AML-193 (cell line): ENCODE results near the gene TAPT1.

ENCODE experiments used
- DNase-seq, 2 experiments: peaks; one replicate each; lab custom pipeline; 2025; lab: John Stamatoyannopoulos, UW

TAPT1 gene

GRCh38 chr4:16245241-16245640, 19.0 kb upstream of the TAPT1 start:
- no peak for DNase-seq

- no peak for DNase-seq
Measured at GRCh38 chr4:16243285-16243684, 17.0 kb upstream of the TAPT1 start.

- no peak for DNase-seq
Measured at GRCh38 chr4:16240300-16240699, 14.0 kb upstream of the TAPT1 start.

GRCh38 chr4:16239086-16239485, 12.8 kb upstream of the TAPT1 start:
- DNase-seq = no peak

- no peak for DNase-seq
Measured at GRCh38 chr4:16238327-16238726, 12.1 kb upstream of the TAPT1 start.

- DNase-seq = peak; percentile 96 to 97
Measured at GRCh38 chr4:16237715-16238114, 11.4 kb upstream of the TAPT1 start.

GRCh38 chr4:16236402-16237023, 10.2 kb upstream of the TAPT1 start:
- DNase-seq = no peak

- no peak for DNase-seq
Measured at GRCh38 chr4:16235209-16235608, 8.9 kb upstream of the TAPT1 start.

GRCh38 chr4:16233569-16234177, 7.4 kb upstream of the TAPT1 start:
- DNase-seq = no peak

- no peak for DNase-seq
Measured at GRCh38 chr4:16231570-16232245, 5.4 kb upstream of the TAPT1 start.

GRCh38 chr4:16230308-16230707, 4.0 kb upstream of the TAPT1 start:
- DNase-seq = no peak

- DNase-seq = no peak
Measured at GRCh38 chr4:16229604-16230003, 3.3 kb upstream of the TAPT1 start.

GRCh38 chr4:16227462-16227868, 1.2 kb upstream of the TAPT1 start:
- DNase-seq = no peak

- no peak for DNase-seq
Measured at GRCh38 chr4:16226816-16227461, 668 bp upstream of the TAPT1 start.

- peak; percentile 54 for DNase-seq
Measured at GRCh38 chr4:16225167-16225862, 956 bp downstream of the TAPT1 start.

- peak in 1 of 2 experiments; percentile 15 for DNase-seq
Measured at GRCh38 chr4:16224264-16225166, 1.8 kb downstream of the TAPT1 start.

- peak in 1 of 2 experiments; percentile 37 for DNase-seq
Measured at GRCh38 chr4:16222957-16223527, 3.2 kb downstream of the TAPT1 start.

- no peak for DNase-seq
Measured at GRCh38 chr4:16218950-16219349, 7.3 kb downstream of the TAPT1 start.

- peak; percentile 42 to 66 for DNase-seq
Measured at GRCh38 chr4:16217300-16218051, 8.8 kb downstream of the TAPT1 start.

- no peak for DNase-seq
Measured at GRCh38 chr4:16213121-16213520, 13.2 kb downstream of the TAPT1 start.
